Ectodermal cell (in vitro differentiated cells): ENCODE results near the gene TRAPPC3.

Experiments used
- H3K27ac ChIP-seq: 2 replicates; pipeline ENCODE4 v1.7.0; 2013; ENCODE audit warnings: mild to moderate bottlenecking, low read depth, low read length; ENCODE audit not compliant: insufficient read depth, poor library complexity, severe bottlenecking
- H3K27me3 ChIP-seq: 2 replicates; pipeline ENCODE4 v1.7.0; 2013; ENCODE audit warnings: mild to moderate bottlenecking, low read length; ENCODE audit not compliant: insufficient read depth, control insufficient read depth, poor library complexity, severe bottlenecking
- H3K36me3 ChIP-seq: one replicate; pipeline ENCODE4 v1.7.0; 2013; ENCODE audit warnings: low read length; ENCODE audit not compliant: control insufficient read depth, insufficient read depth
- H3K4me1 ChIP-seq: one replicate; pipeline ENCODE4 v1.7.0; 2013; ENCODE audit warnings: low read length; ENCODE audit not compliant: control insufficient read depth, insufficient read depth
- H3K4me3 ChIP-seq: 2 replicates; pipeline ENCODE4 v1.7.0; 2013; ENCODE audit warnings: low read depth, low read length, control low read depth; ENCODE audit not compliant: insufficient read depth
- H3K9me3 ChIP-seq: 2 replicates; pipeline ENCODE4 v1.7.0; 2013; ENCODE audit warnings: mild to moderate bottlenecking, low read length, moderate library complexity; ENCODE audit not compliant: control insufficient read depth
- WGBS, 2 experiments: methylation state at CpG; one replicate each; pipeline ENCODE4 v1.1.7; 2013; ENCODE audit warnings: missing lambda C conversion rate in 2 of 2; 5-methylcytosine and 5-hydroxymethylcytosine counted together

Gene TRAPPC3

DNA sequence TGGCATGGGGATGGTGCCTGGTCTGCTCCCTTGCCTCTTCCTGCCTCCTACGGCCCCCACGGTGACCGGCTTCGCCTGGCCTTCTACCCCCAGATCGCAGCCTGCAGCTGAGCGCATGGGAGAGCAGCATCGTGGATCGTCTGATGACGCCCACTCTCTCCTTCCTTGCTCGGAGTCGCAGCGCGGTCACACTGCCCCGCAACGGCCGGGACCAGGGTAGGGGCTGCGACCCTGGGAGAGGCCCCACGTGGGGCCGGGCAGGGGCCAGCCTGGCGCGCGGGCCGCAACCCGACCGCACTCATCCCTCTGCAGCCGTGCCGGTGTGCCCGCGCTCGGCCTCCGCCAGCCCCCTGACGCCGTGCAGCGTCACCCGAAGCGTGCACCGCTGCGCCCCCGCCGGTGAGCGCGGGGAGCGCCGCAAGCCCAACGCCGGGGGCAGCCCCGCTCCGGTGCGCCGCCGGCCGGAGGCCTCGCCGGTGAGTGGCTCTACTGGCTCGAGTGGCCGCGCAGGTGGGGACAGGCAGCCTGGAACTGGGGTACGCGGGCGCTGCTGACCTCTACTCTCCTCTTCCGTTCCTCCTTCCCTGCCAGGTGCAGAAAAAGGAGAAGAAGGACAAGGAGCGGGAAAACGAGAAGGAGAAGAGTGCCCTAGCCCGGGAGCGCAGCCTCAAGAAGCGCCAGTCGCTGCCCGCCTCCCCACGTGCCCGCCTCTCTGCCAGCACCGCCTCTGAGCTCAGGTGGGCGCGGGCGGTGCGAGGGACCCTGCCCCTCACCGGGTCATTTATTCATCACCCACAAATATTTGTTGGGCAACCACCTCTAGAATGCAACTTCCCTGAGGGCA is 27.0 kb upstream of the TRAPPC3 start:
- Histone ChIP-seq H3K36me3 (peaks cover 60% of the 10 kb centered on the region), H3K4me3 (no peak overlapping the region), H3K27ac (no peak overlapping the region), H3K4me1 (peaks cover 12% of the 10 kb centered on the region), H3K27me3 (no peaks in the 10 kb centered on the region), H3K9me3 (no peaks in the 10 kb centered on the region)
- WGBS, 2 experiments = 91 to 92% methylated on average over 76 of the region's 76 CpGs

DNA sequence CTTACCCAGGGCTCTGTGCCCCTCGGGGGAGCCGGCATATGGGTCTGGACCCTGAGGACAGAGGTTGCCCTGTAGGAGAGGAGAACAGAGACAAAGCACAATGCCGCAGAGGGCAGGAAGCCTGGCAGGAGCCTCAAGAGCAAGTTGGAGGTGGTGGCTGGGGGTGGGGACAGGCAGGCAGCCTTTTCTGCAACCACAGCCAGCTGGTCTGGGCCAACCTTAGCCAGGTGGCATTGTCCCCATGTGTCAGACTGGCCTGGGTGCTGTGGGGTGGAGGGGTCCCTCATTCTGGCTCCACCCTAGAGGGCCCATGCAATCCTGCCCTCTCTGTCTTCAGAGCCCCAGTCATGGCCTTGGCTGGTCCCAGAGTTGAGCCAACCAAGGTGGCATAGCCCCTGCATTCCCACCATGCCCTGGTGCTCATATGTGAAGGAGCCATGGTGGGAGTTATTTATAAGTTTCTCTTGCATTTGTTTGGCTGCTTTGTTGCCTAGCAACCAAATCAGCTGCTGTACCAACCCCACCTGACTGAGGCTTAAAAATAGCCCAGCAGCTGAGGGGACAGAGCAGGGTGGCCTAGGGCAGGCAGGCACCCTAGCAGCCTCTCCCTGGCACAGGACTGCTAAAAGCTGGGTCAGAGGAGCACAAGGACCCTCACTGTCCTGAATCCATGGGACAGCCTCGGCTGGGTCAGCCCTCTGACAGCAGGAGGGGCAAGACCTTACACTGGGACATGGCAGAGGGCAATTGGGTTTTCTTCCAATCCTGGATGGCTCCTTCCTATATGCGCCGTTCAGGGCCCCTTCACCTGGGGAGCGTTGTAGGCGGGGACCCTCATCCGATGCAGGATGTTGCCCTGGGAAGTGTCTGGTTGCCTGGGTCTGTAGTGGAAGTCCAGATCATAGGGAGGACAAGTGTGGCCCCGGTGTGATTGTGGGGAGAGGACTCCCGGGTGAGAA is 26.1 kb upstream of the TRAPPC3 start:
- Histone ChIP-seq H3K9me3 (no peaks in the 10 kb centered on the region), H3K27ac (no peak overlapping the region), H3K4me1 (peaks cover 12% of the 10 kb centered on the region), H3K27me3 (no peaks in the 10 kb centered on the region), H3K36me3 (peaks cover 59% of the 10 kb centered on the region), H3K4me3 (no peak overlapping the region)
- WGBS, 2 experiments = 92 to 93% methylated on average over 11 of the region's 11 CpGs

DNA sequence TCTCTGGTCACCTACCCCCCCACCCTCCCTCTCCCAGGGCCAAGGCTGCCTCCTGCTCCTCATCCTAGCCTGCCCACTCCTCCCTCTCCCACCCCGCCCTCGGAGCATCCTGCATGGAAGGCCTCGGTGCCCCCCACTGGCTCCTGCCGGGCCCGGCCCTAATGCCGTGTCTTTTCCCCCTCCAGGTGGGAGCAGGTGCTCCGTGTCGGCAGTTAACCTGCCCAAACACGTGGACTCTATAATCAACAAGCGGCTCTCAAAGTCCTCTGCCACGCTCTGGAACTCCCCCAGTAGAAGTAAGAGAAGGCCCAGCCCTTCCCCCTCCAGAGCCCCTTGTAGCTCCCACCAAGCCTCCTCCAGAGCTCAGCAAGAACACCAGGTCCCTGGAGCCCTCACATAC is 25.4 kb upstream of the TRAPPC3 start:
- no peak overlapping the region for H3K27ac ChIP-seq
- no peaks in the 10 kb centered on the region for H3K27me3 ChIP-seq
- no peaks in the 10 kb centered on the region for H3K9me3 ChIP-seq
- no peak overlapping the region for H3K4me3 ChIP-seq
- H3K36me3 ChIP-seq = peaks cover 52% of the 10 kb centered on the region
- peaks cover 12% of the 10 kb centered on the region for H3K4me1 ChIP-seq
- 87 to 88% methylated on average over 11 of the region's 11 CpGs for WGBS, 2 experiments

DNA sequence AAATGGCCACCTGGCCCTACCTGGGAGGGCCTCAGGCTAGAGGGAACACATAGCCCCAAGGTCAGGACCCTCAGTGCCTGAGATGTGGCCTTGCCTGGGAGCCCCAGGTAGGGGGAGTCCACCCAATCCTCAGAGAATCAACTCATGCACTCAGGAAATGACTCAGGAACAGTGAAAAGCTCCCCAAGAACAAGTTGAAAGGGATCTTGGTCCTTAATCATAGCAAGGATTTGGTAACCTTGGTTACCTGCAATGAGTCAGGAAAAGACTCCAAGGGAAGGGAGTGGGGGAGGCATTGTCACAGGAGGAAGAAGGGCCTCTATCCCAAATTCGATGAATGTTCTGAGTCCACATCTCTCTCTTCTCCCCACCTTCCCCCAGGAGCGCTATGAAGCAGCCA is 23.7 kb upstream of the TRAPPC3 start:
- Histone ChIP-seq H3K36me3 (peaks cover 46% of the 10 kb centered on the region), H3K27ac (no peak overlapping the region), H3K4me3 (no peak overlapping the region), H3K9me3 (no peaks in the 10 kb centered on the region), H3K27me3 (no peaks in the 10 kb centered on the region), H3K4me1 (peaks cover 4% of the 10 kb centered on the region)
- WGBS, 2 experiments = 94 to 100% methylated on average over 2 of the region's 2 CpGs

DNA sequence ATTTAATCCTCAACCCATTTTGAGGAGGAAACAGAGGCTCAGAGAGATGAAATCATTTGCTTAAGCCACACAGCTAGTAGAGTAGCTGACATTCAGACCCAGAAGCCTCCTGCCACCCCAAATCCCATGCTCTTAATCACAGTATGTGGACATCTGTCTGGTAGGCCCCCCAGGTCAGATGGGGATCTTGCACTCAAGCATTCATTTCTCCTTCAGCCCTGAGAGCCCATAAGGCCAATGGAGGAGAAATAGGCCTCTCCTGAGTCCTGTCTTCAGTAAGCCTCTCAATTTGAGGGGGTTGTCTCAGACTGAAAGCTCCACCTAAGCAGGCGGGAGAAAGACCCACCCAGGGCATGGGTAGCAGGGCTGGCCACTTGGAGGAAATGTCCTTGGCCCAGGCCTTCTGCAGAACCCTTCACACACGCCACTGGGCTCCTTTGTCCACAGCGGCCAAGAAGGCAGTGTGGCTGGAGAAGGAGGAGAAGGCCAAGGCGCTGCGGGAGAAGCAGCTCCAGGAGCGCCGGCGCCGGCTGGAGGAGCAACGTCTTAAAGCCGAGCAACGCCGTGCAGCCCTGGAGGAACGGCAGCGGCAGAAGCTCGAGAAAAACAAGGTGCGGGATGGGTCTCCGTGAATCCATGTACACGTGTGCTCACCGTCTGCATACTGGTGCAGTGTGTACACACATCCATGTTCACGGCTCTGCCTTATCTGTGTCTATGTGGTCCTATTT is 22.9 kb upstream of the TRAPPC3 start:
- Histone ChIP-seq H3K9me3 (no peaks in the 10 kb centered on the region), H3K4me1 (no peaks in the 10 kb centered on the region), H3K36me3 (peaks cover 48% of the 10 kb centered on the region), H3K4me3 (no peak overlapping the region), H3K27me3 (no peaks in the 10 kb centered on the region), H3K27ac (no peak overlapping the region)
- WGBS, 2 experiments = 96 to 97% methylated on average over 21 of the region's 21 CpGs

DNA sequence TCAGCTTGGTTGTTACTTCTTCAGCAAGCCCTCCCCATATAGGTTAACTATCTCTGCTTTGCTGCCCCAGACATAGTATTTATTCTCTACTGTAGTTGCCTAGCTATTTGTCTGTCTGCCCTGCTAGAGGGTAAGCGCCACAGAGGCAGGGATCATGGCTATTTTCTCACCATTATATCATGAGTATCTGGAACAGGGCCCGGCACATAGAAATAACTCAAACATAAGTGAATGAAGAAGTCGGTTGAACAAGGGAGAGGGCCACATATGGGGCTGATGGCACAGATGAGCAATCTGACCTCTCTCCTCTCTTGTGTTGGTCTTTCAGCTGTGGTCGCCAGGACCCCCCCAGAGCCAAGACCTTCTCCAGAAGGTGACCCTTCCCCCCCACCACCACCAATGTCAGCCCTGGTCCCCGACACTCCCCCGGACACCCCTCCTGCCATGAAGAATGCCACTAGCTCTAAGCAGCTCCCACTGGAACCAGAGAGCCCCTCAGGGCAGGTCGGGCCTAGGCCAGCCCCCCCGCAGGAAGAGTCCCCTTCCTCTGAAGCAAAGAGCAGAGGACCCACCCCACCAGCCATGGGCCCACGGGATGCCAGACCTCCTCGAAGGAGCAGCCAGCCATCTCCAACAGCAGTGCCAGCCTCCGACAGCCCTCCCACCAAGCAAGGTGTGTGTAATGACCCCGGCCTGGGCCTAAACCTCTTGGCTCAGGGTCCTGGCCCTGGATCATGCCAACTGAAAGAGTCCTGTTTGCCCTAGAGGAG is 21.5 kb upstream of the TRAPPC3 start:
- 92 to 94% methylated on average over 12 of the region's 12 CpGs for WGBS, 2 experiments
- Histone ChIP-seq H3K27me3 (no peaks in the 10 kb centered on the region), H3K9me3 (no peaks in the 10 kb centered on the region), H3K4me1 (no peaks in the 10 kb centered on the region), H3K4me3 (no peak overlapping the region), H3K27ac (no peak overlapping the region), H3K36me3 (peaks cover 41% of the 10 kb centered on the region)

DNA sequence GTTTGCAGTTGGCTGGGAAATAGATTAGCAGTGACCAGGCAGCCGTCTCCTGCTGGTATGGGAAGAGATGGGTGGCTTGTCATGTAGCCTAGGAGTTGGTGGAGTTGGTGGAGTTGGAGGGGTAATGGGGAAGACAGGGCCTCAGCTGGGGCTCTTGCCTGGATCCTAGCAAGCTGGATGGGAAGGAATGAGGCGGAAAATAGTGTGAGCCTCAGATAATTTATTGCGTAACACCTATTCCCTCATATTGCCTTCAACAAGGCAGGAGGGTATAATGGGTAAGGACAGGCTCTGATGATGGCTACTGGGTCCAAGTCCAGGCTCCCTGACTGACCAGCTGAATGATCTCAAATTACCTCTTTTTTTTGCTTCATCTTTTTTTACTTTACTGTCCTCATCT is 19.2 kb upstream of the TRAPPC3 start:
- 98 to 99% methylated on average over 3 of the region's 3 CpGs for WGBS, 2 experiments
- Histone ChIP-seq H3K9me3 (no peaks in the 10 kb centered on the region), H3K27ac (no peak overlapping the region), H3K27me3 (no peaks in the 10 kb centered on the region), H3K4me1 (no peaks in the 10 kb centered on the region), H3K36me3 (peaks cover 30% of the 10 kb centered on the region), H3K4me3 (no peak overlapping the region)

DNA sequence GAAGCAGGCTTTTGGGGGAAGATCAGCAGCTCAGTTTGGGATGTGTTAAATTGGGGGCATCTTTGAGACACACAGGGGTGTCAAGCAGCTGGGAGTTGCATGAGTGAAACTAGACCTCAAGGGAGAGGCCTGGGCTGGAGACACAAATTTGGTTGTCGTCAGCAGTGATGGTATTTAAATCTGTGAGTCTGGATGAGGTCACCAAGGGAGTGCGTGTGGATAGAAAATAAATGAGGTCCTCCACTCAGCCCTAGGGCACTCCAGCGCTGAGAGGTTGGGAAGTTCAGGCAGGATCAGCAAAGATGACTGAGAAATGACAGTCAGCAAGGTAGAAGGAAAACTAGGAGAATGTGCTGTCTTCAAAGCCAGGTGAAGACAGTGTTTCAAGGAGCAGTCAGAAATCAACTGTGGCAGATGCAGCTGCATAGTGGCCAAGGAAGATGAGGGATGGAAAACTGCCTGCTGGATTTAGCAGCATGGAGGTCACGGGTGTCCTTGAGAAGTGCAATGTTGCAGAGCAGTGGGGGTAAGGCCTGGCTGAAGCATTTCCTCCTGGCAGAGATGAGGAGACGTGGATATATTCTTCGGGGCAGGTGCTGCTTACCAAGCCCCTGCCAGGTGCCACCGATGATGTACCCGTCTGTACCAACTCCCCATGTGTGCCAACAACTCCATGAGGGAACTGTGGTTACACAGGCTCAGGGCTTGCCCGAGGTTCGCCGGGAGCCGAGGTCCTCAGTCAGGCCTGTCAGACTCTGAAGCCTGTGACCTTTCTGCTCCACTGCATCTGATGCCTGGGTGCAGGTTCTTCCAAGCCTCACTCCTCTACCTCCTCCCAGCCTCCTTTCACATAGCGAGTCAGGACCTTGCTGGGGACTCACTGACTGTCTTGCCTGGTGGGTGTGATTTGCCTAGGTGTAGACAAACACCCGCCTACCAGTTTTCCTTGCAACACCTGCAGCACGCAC is 17.9 kb upstream of the TRAPPC3 start:
- Histone ChIP-seq H3K36me3 (peaks cover 17% of the 10 kb centered on the region), H3K4me1 (no peaks in the 10 kb centered on the region), H3K9me3 (no peaks in the 10 kb centered on the region), H3K27ac (no peak overlapping the region), H3K27me3 (no peaks in the 10 kb centered on the region), H3K4me3 (no peak overlapping the region)
- 95% methylated on average over 15 of the region's 15 CpGs for WGBS, 2 experiments

DNA sequence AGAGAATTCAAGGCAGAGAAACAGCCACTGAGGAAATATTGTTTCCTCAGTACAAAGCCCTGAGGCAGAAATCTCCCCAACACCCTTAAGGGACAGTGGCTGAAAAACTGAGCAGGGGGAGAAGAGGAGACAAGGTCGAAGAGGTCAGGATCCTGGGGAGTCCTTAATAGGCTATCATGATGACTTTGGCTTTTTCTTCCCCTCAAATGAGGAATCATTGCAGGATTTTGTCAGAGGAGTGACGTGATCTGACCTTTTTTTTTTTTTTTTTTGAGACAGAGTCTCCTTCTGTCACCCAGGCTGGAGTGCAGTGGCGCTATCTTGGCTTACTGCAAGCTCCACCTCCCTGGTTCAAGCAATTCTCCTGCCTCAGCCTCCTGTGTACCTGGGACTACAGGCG is 16.9 kb upstream of the TRAPPC3 start:
- Histone ChIP-seq H3K9me3 (no peaks in the 10 kb centered on the region), H3K4me3 (no peak overlapping the region), H3K36me3 (peaks cover 10% of the 10 kb centered on the region), H3K27ac (no peak overlapping the region), H3K27me3 (no peaks in the 10 kb centered on the region), H3K4me1 (peaks cover 7% of the 10 kb centered on the region)
- 67 to 68% methylated on average over 4 of the region's 4 CpGs for WGBS, 2 experiments
